MCF 10A (cell line): ENCODE measurements around the gene CCDC102B. TPM values are rescaled to one million over a fixed set of nuclear protein-coding genes. Genes with fewer than 3 reads are reported as not detected.

Source experiments
- Bru-seq: library from RNA; stranded (reverse); fragments of 400-500 nt; gene quantifications from one replicate; lab custom pipeline; 2021; lab: Mats Ljungman, UMichigan
- BruChase-seq, 2 experiments: library from RNA; stranded (reverse); fragments of 400-500 nt; gene quantifications; one replicate each; lab custom pipeline; 2021; lab: Mats Ljungman, UMichigan
- BruUV-seq: library from RNA; stranded (reverse); fragments of 400-500 nt; replicated peaks from 2 replicates; lab custom pipeline; 2021; lab: Mats Ljungman, UMichigan
- CTCF ChIA-PET: fragments of 300-600 bp; sonication (Branson Sonifier 250); formaldehyde crosslinking; extraction: SDS; loops from one replicate; lab custom pipeline; 2021; ENCODE audit warnings: antibody characterized with exemption, inconsistent platforms; lab: Yijun Ruan, JAX
- POLR2A ChIA-PET: fragments of 300-600, 350-650 bp; sonication (Branson Sonifier 250); formaldehyde crosslinking; extraction: SDS; loops from one replicate; lab custom pipeline; 2020; ENCODE audit warnings: antibody characterized with exemption, inconsistent platforms; lab: Yijun Ruan, JAX
- DNase-seq: peaks from one replicate; pipeline ENCODE4 v3.0.0-alpha.2; 2018; ENCODE audit not compliant: unreplicated experiment
- H3K27ac Mint-ChIP-seq: one replicate; pipeline ENCODE4 v1.8.0; 2022; ENCODE audit warnings: mild to moderate bottlenecking, low read depth, mixed read lengths; ENCODE audit not compliant: unreplicated experiment
- H3K27me3 Mint-ChIP-seq: one replicate; pipeline ENCODE4 v1.8.0; 2022; ENCODE audit warnings: mixed read lengths; ENCODE audit not compliant: insufficient read depth, unreplicated experiment
- H3K36me3 Mint-ChIP-seq: one replicate; pipeline ENCODE4 v1.8.0; 2022; ENCODE audit warnings: mild to moderate bottlenecking, moderate library complexity, mixed read lengths; ENCODE audit not compliant: insufficient read depth, unreplicated experiment
- H3K4me1 Mint-ChIP-seq: one replicate; pipeline ENCODE4 v1.8.0; 2022; ENCODE audit warnings: mixed read lengths; ENCODE audit not compliant: insufficient read depth, unreplicated experiment
- H3K4me3 Mint-ChIP-seq: one replicate; pipeline ENCODE4 v1.8.0; 2022; ENCODE audit warnings: mild to moderate bottlenecking, moderate library complexity, mixed read lengths; ENCODE audit not compliant: unreplicated experiment
- H3K9me3 Mint-ChIP-seq: one replicate; pipeline ENCODE4 v1.8.0; 2022; ENCODE audit warnings: mixed read lengths; ENCODE audit not compliant: unreplicated experiment
- CTCF ChIP-seq: fragments of 200-600 bp; IDR thresholded peaks from one replicate; pipeline ENCODE4 v1.8.0; 2022; ENCODE audit warnings: antibody characterized with exemption, mild to moderate bottlenecking; ENCODE audit not compliant: unreplicated experiment
- intact Hi-C: fragments of 100-400 bp; cut with micrococcal nuclease; formaldehyde crosslinking; loops from 2 replicates; pipeline ENCODE4 v1.14.1; 2022
- long read RNA-seq: library from polyadenylated mRNA; stranded (forward); transcript quantifications from one replicate; pipeline ENCODE4 v2.0.0, GENCODE V29; 2022
- total RNA-seq: library from RNA; stranded (reverse); gene quantifications from 2 replicates; pipeline ENCODE4 v1.2.3, GENCODE V29; 2022

CCDC102B gene
- total RNA-seq, result 3.4 and 3.5 TPM in 2 replicates
- Bru-seq, nascent RNA, result percentile 34 among the genes with signal in this experiment
- BruChase-seq, experiment 1, labeled RNA remaining after a 6-hour chase, result percentile 29 among the genes with signal in this experiment
- percentile 35 among the genes with signal in this experiment for BruChase-seq, experiment 2, labeled RNA remaining after a 2-hour chase
- long read RNA-seq, partial matches to known transcripts, result 1 of 5 reads
- long read RNA-seq, other reads (novel, unspliced or antisense), result 4 of 5 reads

DNA sequence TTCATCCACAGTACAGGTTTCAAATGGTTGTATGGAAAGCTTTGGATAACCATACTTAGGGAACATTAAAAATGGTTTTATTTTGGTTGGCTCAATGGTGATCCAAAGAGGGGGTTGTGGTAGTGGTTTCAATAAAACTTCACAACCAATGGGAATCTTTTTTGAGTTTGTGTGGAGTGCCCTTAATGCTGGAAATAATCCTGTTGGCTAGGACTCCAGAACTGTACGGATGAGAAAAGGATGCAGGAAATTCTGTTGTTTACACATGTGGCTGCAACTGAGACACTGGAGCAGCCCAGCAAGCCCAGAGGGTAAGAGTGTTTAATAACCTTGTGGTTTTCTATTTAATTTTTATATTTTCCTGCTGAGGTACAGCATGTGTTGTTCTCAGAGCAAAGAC lies at the start of gene CCDC102B:
Gene CCDC102B, plus strand, starts transcription at position 210 of the 400 bp plus-strand sequence. CDS start 38,684 bp downstream, outside the sequence.
- CTCF ChIA-PET, result interaction anchor here (0.6 to 0.9 kb wide), 2 partner anchors 52 to 895 kb away, joined by 3 to 5 read pairs; no protein-coding TSS in a partner anchor
- Mint-ChIP-seq H3K27ac (no peak within 1 kb of the TSS), H3K4me1 (peaks cover 10% of the 10 kb centered on the region), H3K36me3 (no peaks in the 10 kb centered on the region), H3K9me3 (no peaks in the 10 kb centered on the region), H3K27me3 (no peaks in the 10 kb centered on the region), H3K4me3 (peak within 1 kb of the TSS; percentile 17)
- intact Hi-C loops, result no loop called here
- no peak for TF ChIP-seq CTCF
- peak; percentile 84 for DNase-seq
- POLR2A ChIA-PET, result no interaction called here
- no TSS peak for BruUV-seq

DNA sequence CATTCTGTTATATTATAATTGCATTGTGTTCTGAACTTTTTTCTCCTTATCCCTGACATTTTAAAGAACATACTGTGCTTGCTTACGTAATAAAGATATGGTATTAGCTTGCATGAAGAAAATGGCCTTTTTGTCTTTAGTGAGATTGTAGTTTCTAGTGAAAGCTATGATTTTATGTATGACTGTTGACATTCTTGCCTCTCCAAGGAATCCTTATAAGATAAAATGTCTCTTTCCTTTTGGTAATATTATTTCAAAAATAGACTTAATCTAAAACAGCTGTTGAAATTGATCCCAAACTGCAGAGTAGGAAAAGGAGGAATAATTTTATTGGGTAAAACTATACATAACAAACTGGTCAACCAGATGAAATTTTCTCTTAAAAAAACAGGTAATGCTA lies 40.8 kb upstream of the CCDC102B start:
- Mint-ChIP-seq H3K27me3 (no peaks in the 10 kb centered on the region), H3K27ac (no peak overlapping the region), H3K36me3 (no peaks in the 10 kb centered on the region), H3K9me3 (peaks cover 19% of the 10 kb centered on the region), H3K4me1 (no peaks in the 10 kb centered on the region), H3K4me3 (no peak overlapping the region)
- ChIA-PET POLR2A (no interaction called here), CTCF (interaction anchor here (1.6 kb wide), 1 partner anchor 10 kb away, joined by 4 read pairs; no protein-coding TSS in a partner anchor)
- no TSS peak for BruUV-seq
- intact Hi-C loops, result no loop called here
- TF ChIP-seq CTCF, result no peak
- DNase-seq, result no peak

GRCh38 chr18:68759308-68759707 lies 38.6 kb upstream of the CCDC102B start:
- Mint-ChIP-seq H3K4me1 (no peaks in the 10 kb centered on the region), H3K9me3 (peaks cover 9% of the 10 kb centered on the region), H3K4me3 (no peak overlapping the region), H3K27ac (no peak overlapping the region), H3K36me3 (no peaks in the 10 kb centered on the region), H3K27me3 (no peaks in the 10 kb centered on the region)
- POLR2A ChIA-PET, result no interaction called here
- BruUV-seq, result no TSS peak
- no peak for DNase-seq
- CTCF ChIA-PET, result interaction anchor here (0.6 to 1.2 kb wide), 2 partner anchors 25 to 40 kb away, joined by 3 read pairs; no protein-coding TSS in a partner anchor
- intact Hi-C loops, result no loop called here
- TF ChIP-seq CTCF, result no peak

GRCh38 chr18:68763083-68763482 lies 34.8 kb upstream of the CCDC102B start:
- H3K27me3 Mint-ChIP-seq, result no peaks in the 10 kb centered on the region
- no peak overlapping the region for H3K27ac Mint-ChIP-seq
- ChIA-PET POLR2A (no interaction called here), CTCF (no interaction called here)
- intact Hi-C loops, result no loop called here
- no peak for TF ChIP-seq CTCF
- peaks cover 9% of the 10 kb centered on the region for H3K9me3 Mint-ChIP-seq
- H3K36me3 Mint-ChIP-seq, result no peaks in the 10 kb centered on the region
- no TSS peak for BruUV-seq
- no peak overlapping the region for H3K4me3 Mint-ChIP-seq
- H3K4me1 Mint-ChIP-seq, result no peaks in the 10 kb centered on the region
- peak; percentile 38 for DNase-seq
